Sigmoid colon (tissue), 4 donors: ENCODE results near the gene KIF26B.

Experiments used
- EP300 ChIP-seq, 4 donors: sonication (generic); formaldehyde crosslinking; IDR thresholded peaks; one replicate each; pipeline ENCODE4 v1.6.1; 2017; ENCODE audit warnings: antibody characterized with exemption in 4 of 4
- POLR2A ChIP-seq, 2 donors: fragments of 450-650 bp; IDR thresholded peaks; one replicate each; pipeline ENCODE4 v1.6.1; 2016; ENCODE audit warnings: antibody characterized with exemption in 2 of 2, mild to moderate bottlenecking in 2 of 2, moderate library complexity in 2 of 2
- POLR2AphosphoS5 ChIP-seq, 4 donors: sonication (generic); formaldehyde crosslinking; IDR thresholded peaks; one replicate each; pipeline ENCODE4 v1.6.1; 2017; ENCODE audit warnings: antibody characterized with exemption in 4 of 4
- TF ChIP-seq, protein P1 (sequence below), 4 experiments: fragments of 450-650 bp in 3 of 4; fragments of 200-600 bp in 1 of 4; IDR thresholded peaks; one replicate each; pipeline ENCODE4 v1.5.1; 2016 to 2019; ENCODE audit warnings: antibody characterized with exemption in 4 of 4, mild to moderate bottlenecking in 3 of 4, moderate library complexity in 2 of 4

DNA sequence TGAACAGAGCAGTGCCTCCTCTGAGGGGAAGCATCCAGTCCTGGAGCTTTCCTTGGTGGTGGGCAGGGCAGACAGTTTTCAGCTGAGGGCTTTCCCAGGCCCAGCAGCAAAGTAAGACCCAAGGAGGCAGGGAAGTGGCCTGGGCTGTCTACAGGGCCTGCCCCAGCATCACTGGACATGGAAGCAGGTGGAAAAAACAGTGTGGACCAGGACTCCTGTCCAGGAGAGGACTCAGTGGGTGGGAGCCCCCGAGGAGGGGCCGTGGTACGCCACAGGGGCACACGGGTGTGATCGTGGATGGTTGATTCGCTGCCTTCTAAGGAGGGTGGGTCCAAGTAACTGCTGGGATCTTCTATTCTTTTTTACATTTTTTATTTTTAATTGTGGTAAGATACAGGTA is 387.6 kb downstream of the KIF26B start:
- TF ChIP-seq, protein P1, sequence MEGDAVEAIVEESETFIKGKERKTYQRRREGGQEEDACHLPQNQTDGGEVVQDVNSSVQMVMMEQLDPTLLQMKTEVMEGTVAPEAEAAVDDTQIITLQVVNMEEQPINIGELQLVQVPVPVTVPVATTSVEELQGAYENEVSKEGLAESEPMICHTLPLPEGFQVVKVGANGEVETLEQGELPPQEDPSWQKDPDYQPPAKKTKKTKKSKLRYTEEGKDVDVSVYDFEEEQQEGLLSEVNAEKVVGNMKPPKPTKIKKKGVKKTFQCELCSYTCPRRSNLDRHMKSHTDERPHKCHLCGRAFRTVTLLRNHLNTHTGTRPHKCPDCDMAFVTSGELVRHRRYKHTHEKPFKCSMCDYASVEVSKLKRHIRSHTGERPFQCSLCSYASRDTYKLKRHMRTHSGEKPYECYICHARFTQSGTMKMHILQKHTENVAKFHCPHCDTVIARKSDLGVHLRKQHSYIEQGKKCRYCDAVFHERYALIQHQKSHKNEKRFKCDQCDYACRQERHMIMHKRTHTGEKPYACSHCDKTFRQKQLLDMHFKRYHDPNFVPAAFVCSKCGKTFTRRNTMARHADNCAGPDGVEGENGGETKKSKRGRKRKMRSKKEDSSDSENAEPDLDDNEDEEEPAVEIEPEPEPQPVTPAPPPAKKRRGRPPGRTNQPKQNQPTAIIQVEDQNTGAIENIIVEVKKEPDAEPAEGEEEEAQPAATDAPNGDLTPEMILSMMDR (IDR thresholded peaks at IDR 0.05): no peak
- no peak for TF ChIP-seq POLR2AphosphoS5 (IDR thresholded peaks at IDR 0.05)
- TF ChIP-seq POLR2A (IDR thresholded peaks at IDR 0.05): no peak
- no peak for TF ChIP-seq EP300 (IDR thresholded peaks at IDR 0.05)
